ENCODE measurements around the gene SH2B2. TPM values are rescaled to one million over a fixed set of nuclear protein-coding genes. Genes with fewer than 3 reads are reported as not detected.
"Not testable (repeated sequence)": the region's sequence is repeated elsewhere in the genome, so short reads cannot be mapped to it uniquely, and the experiment has no call there.

Gene SH2B2
- total and polyA plus RNA-seq, 8 donors, result 3.1 to 8.2 (median 3.9) TPM

- peaks cover 0 to 28% of the 10 kb centered on the region in 2 donors for H3K36me3 ChIP-seq
- no peak for TF ChIP-seq CTCF (IDR thresholded peaks at IDR 0.05)
- peaks cover 0 to 5% of the 10 kb centered on the region in 2 donors for H3K4me1 ChIP-seq
- H3K9me3 ChIP-seq, result no peaks in the 10 kb centered on the region
- H3K27ac ChIP-seq, result no peak overlapping the region
- intact Hi-C loops (cut with DNase I), result no loop called here
- DNase-seq, result peak in 1 of 4 donors; percentile 81
- H3K27me3 ChIP-seq, result peaks cover 2 to 17% of the 10 kb centered on the region in 2 donors
- peak; percentile 58 for ATAC-seq
- no peak overlapping the region for H3K4me3 ChIP-seq
These were observed 34.9 kb downstream of the SH2B2 start for GRCh38 chr7:102321351-102322201.

GRCh38 chr7:102322202-102322715 lies 35.6 kb downstream of the SH2B2 start:
- H3K27ac ChIP-seq, result no peak overlapping the region
- peaks cover 0 to 24% of the 10 kb centered on the region in 2 donors for H3K36me3 ChIP-seq
- no peak for TF ChIP-seq CTCF (IDR thresholded peaks at IDR 0.05)
- peaks cover 0 to 5% of the 10 kb centered on the region in 2 donors for H3K4me1 ChIP-seq
- H3K9me3 ChIP-seq, result no peaks in the 10 kb centered on the region
- peaks cover 6 to 22% of the 10 kb centered on the region in 2 donors for H3K27me3 ChIP-seq
- DNase-seq (no peak), ATAC-seq (no peak)
- intact Hi-C loops (cut with DNase I), result no loop called here
- H3K4me3 ChIP-seq, result no peak overlapping the region

- no peaks in the 10 kb centered on the region for H3K9me3 ChIP-seq
- intact Hi-C loops (cut with DNase I), result no loop called here
- no peak overlapping the region for H3K4me3 ChIP-seq
- TF ChIP-seq CTCF (IDR thresholded peaks at IDR 0.05), result no peak
- H3K27ac ChIP-seq, result no peak overlapping the region
- H3K36me3 ChIP-seq, result peaks cover 0 to 12% of the 10 kb centered on the region in 2 donors
- DNase-seq (no peak), ATAC-seq (no peak)
- peaks cover 6 to 22% of the 10 kb centered on the region in 2 donors for H3K27me3 ChIP-seq
- peaks cover 0 to 5% of the 10 kb centered on the region in 2 donors for H3K4me1 ChIP-seq
These were observed 37.2 kb downstream of the SH2B2 start for GRCh38 chr7:102323914-102324195.

- not testable (repeated sequence) for ATAC-seq
These were observed 38.4 kb downstream of the SH2B2 start for GRCh38 chr7:102325106-102325505.

GRCh38 chr7:102326157-102326889 lies 39.7 kb downstream of the SH2B2 start:
- ATAC-seq, result no peak

More at GRCh38 chr7:102325106-102325505, 38.4 kb downstream of the SH2B2 start:
- H3K9me3 ChIP-seq; H3K4me1 ChIP-seq; H3K27ac ChIP-seq; intact Hi-C loops (cut with DNase I); H3K4me3 ChIP-seq: not testable (repeated sequence)
- peak in 1 of 4 donors; percentile 25 for DNase-seq
- Histone ChIP-seq H3K27me3 (peaks cover 6 to 22% of the 10 kb centered on the region in 2 donors), H3K36me3 (peaks cover 0 to 10% of the 10 kb centered on the region in 2 donors)

GRCh38 chr7:102327183-102327582 lies 40.5 kb downstream of the SH2B2 start:
- H3K27me3 ChIP-seq; intact Hi-C loops (cut with DNase I); H3K4me3 ChIP-seq; ATAC-seq; DNase-seq; H3K9me3 ChIP-seq; H3K36me3 ChIP-seq; H3K27ac ChIP-seq; H3K4me1 ChIP-seq: not testable (repeated sequence)

More at GRCh38 chr7:102326157-102326889, 39.7 kb downstream of the SH2B2 start:
- H3K27ac ChIP-seq, result no peak overlapping the region
- H3K4me3 ChIP-seq, result no peak overlapping the region
- peak in 1 of 4 donors; percentile 27 for DNase-seq
- peaks cover 6 to 11% of the 10 kb centered on the region in 2 donors for H3K27me3 ChIP-seq
- no peaks in the 10 kb centered on the region for H3K9me3 ChIP-seq
- no peaks in the 10 kb centered on the region for H3K36me3 ChIP-seq
- intact Hi-C loops (cut with DNase I), result no loop called here
- no peak for TF ChIP-seq CTCF (IDR thresholded peaks at IDR 0.05)
- peaks cover 0 to 5% of the 10 kb centered on the region in 2 donors for H3K4me1 ChIP-seq

GRCh38 chr7:102328863-102329262 lies 42.2 kb downstream of the SH2B2 start:
- DNase-seq; ATAC-seq; H3K27ac ChIP-seq; H3K4me3 ChIP-seq; H3K9me3 ChIP-seq; intact Hi-C loops (cut with DNase I); H3K36me3 ChIP-seq; H3K4me1 ChIP-seq: not testable (repeated sequence)
- peaks cover 6 to 11% of the 10 kb centered on the region in 2 donors for H3K27me3 ChIP-seq

- H3K36me3 ChIP-seq; H3K4me3 ChIP-seq; H3K27ac ChIP-seq; ATAC-seq; H3K9me3 ChIP-seq; H3K4me1 ChIP-seq; intact Hi-C loops (cut with DNase I): not testable (repeated sequence)
- peaks cover 6 to 11% of the 10 kb centered on the region in 2 donors for H3K27me3 ChIP-seq
- DNase-seq, result peak in 1 of 4 donors; percentile 22
These were observed 42.7 kb downstream of the SH2B2 start for GRCh38 chr7:102329366-102329765.
